HEK293 (cell line): ENCODE measurements around the gene NRF1.

Source experiments
- CTCF ChIA-PET: fragments of 350-600 bp; formaldehyde crosslinking; extraction: SDS; loops from one replicate; lab custom pipeline; 2021; ENCODE audit warnings: antibody characterized with exemption; lab: Yijun Ruan, JAX
- POLR2A ChIA-PET: fragments of 300-600 bp; formaldehyde crosslinking; extraction: SDS; loops from one replicate; lab custom pipeline; 2020; ENCODE audit warnings: antibody characterized with exemption, inconsistent platforms; lab: Yijun Ruan, JAX
- H3K27ac ChIP-seq: fragments of 200-500 bp; sonication (Bioruptor generic); 2 replicates; pipeline ENCODE4 v1.5.1; 2014; ENCODE audit warnings: low read depth, low read length, control low read depth, inconsistent platforms; ENCODE audit errors: extremely low read depth
- H3K36me3 ChIP-seq, 2 experiments: fragments of 200-500 bp in 1 of 2; sonication (Bioruptor generic) in 1 of 2; 1 replicate in 1 of 2; 2 replicates in 1 of 2; pipeline ENCODE4 v1.5.1; 2014 to 2017; ENCODE audit warnings: inconsistent platforms in 2 of 2, low read length in 2 of 2; ENCODE audit not compliant: control insufficient read depth in 2 of 2, insufficient read depth in 1 of 2
- H3K4me1 ChIP-seq: fragments of 200-500 bp; sonication (Bioruptor generic); 2 replicates; pipeline ENCODE4 v1.5.1; 2014; ENCODE audit warnings: mild to moderate bottlenecking, low read length, inconsistent platforms; ENCODE audit not compliant: control insufficient read depth, insufficient read depth
- H3K4me3 ChIP-seq: 2 replicates; pipeline ENCODE4 v1.5.1; 2011; ENCODE audit warnings: low read depth, mild to moderate bottlenecking, control low read depth, low read length, moderate library complexity
- H3K9me3 ChIP-seq: fragments of 200-500 bp; sonication (Bioruptor generic); 2 replicates; pipeline ENCODE4 v1.5.1; 2014; ENCODE audit warnings: low read depth, low read length, inconsistent platforms; ENCODE audit not compliant: control insufficient read depth, insufficient read depth
- FEZF1 ChIP-seq: fragments of 450-650 bp; formaldehyde crosslinking; IDR thresholded peaks from 2 replicates; pipeline ENCODE4 v1.5.1; 2016; ENCODE audit warnings: missing biosample characterization, missing genetic modification characterization
- GLI4 ChIP-seq: fragments of 450-650 bp; formaldehyde crosslinking; IDR thresholded peaks from 2 replicates; pipeline ENCODE4 v1.5.1; 2016; ENCODE audit warnings: missing biosample characterization, missing genetic modification characterization
- INSM2 ChIP-seq: fragments of 450-650 bp; formaldehyde crosslinking; IDR thresholded peaks from 2 replicates; pipeline ENCODE4 v1.5.1; 2016; ENCODE audit warnings: missing biosample characterization, missing genetic modification characterization
- KLF1 ChIP-seq: fragments of 450-650 bp; formaldehyde crosslinking; IDR thresholded peaks from 2 replicates; pipeline ENCODE4 v1.5.1; 2016; ENCODE audit warnings: missing biosample characterization, missing genetic modification characterization
- TRIM28 ChIP-seq: IDR thresholded peaks from 2 replicates; pipeline ENCODE4 v1.6.1; 2011; ENCODE audit warnings: low read length, control low read depth, borderline replicate concordance
- TSHZ1 ChIP-seq: fragments of 450-650 bp; formaldehyde crosslinking; IDR thresholded peaks from 2 replicates; pipeline ENCODE4 v1.5.1; 2016; ENCODE audit warnings: missing biosample characterization, missing genetic modification characterization, borderline replicate concordance
- ZBTB49 ChIP-seq: fragments of 450-650 bp; formaldehyde crosslinking; IDR thresholded peaks from 2 replicates; pipeline ENCODE4 v1.5.1; 2016; ENCODE audit warnings: missing biosample characterization, missing genetic modification characterization, low read depth
- ZBTB8A ChIP-seq: fragments of 450-650 bp; formaldehyde crosslinking; IDR thresholded peaks from 2 replicates; pipeline ENCODE4 v1.5.1; 2016; ENCODE audit warnings: missing biosample characterization, missing genetic modification characterization
- ZNF121 ChIP-seq: fragments of 450-650 bp; formaldehyde crosslinking; IDR thresholded peaks from 2 replicates; pipeline ENCODE4 v1.5.1; 2016; ENCODE audit warnings: missing biosample characterization, missing genetic modification characterization
- ZNF19 ChIP-seq: fragments of 450-650 bp; formaldehyde crosslinking; IDR thresholded peaks from 2 replicates; pipeline ENCODE4; 2016; ENCODE audit warnings: missing biosample characterization, missing genetic modification characterization, low read depth
- ZNF416 ChIP-seq: fragments of 450-650 bp; formaldehyde crosslinking; IDR thresholded peaks from 2 replicates; pipeline ENCODE4 v1.5.1; 2016; ENCODE audit warnings: missing biosample characterization, missing genetic modification characterization
- ZNF544 ChIP-seq: fragments of 450-650 bp; formaldehyde crosslinking; IDR thresholded peaks from 2 replicates; pipeline ENCODE4 v1.5.0; 2017; ENCODE audit warnings: missing biosample characterization, missing genetic modification characterization
- ZNF548 ChIP-seq: fragments of 450-650 bp; formaldehyde crosslinking; IDR thresholded peaks from 2 replicates; pipeline ENCODE4 v1.5.1; 2016; ENCODE audit warnings: missing biosample characterization, missing genetic modification characterization
- ZNF624 ChIP-seq: fragments of 450-650 bp; formaldehyde crosslinking; IDR thresholded peaks from 2 replicates; pipeline ENCODE4 v1.5.1; 2017; ENCODE audit warnings: missing biosample characterization, missing genetic modification characterization
- ZNF704 ChIP-seq: fragments of 450-650 bp; formaldehyde crosslinking; IDR thresholded peaks from 2 replicates; pipeline ENCODE4 v1.5.1; 2016; ENCODE audit warnings: missing biosample characterization, missing genetic modification characterization
- ZNF76 ChIP-seq: fragments of 450-650 bp; formaldehyde crosslinking; IDR thresholded peaks from 2 replicates; pipeline ENCODE4; 2016; ENCODE audit warnings: low read depth, missing biosample characterization, missing genetic modification characterization, borderline replicate concordance
- ZNF785 ChIP-seq: fragments of 450-650 bp; formaldehyde crosslinking; IDR thresholded peaks from 2 replicates; pipeline ENCODE4 v1.5.1; 2016; ENCODE audit warnings: missing biosample characterization, missing genetic modification characterization
- ZNF792 ChIP-seq: fragments of 450-650 bp; formaldehyde crosslinking; IDR thresholded peaks from 2 replicates; pipeline ENCODE4 v1.5.1; 2016; ENCODE audit warnings: missing biosample characterization, missing genetic modification characterization

The NRF1 gene

GRCh38 chr7:129762387-129762969 is 151.0 kb downstream of the NRF1 start:
- H3K4me3 ChIP-seq: no peak overlapping the region
- no peaks in the 10 kb centered on the region for H3K4me1 ChIP-seq
- no peaks in the 10 kb centered on the region; a peak in 1 of 3 replicates for H3K36me3 ChIP-seq
- POLR2A ChIA-PET: no interaction called here
- no peak for TF ChIP-seq ZNF785 (tag by site-specific recombination)
- no peak for TF ChIP-seq INSM2 (tag by site-specific recombination)
- no peak for TF ChIP-seq ZNF121
- TF ChIP-seq TSHZ1 (tag by site-specific recombination): no peak
- TF ChIP-seq GLI4 (tag by site-specific recombination): no peak
- TF ChIP-seq ZNF704 (tag by site-specific recombination): no peak
- no peak for TF ChIP-seq ZBTB49 (tag by site-specific recombination)
- TF ChIP-seq ZNF544 (tag by site-specific recombination): no peak
- TF ChIP-seq ZNF624 (tag by site-specific recombination): no peak
- no peak for TF ChIP-seq ZNF76 (tag by site-specific recombination)
- TF ChIP-seq ZNF416 (tag by site-specific recombination): no peak
- TF ChIP-seq TRIM28: no peak
- no peak for TF ChIP-seq ZBTB8A (tag by site-specific recombination)
- TF ChIP-seq, all 188 proteins: peak for 0
- Histone ChIP-seq H3K9me3 (no peaks in the 10 kb centered on the region), H3K27ac (no peak overlapping the region)
- CTCF ChIA-PET: no interaction called here

GRCh38 chr7:129764247-129765084 is 152.9 kb downstream of the NRF1 start:
- no peaks in the 10 kb centered on the region for H3K4me1 ChIP-seq
- H3K4me3 ChIP-seq: no peak overlapping the region
- no peak overlapping the region for H3K27ac ChIP-seq
- no peaks in the 10 kb centered on the region for H3K9me3 ChIP-seq
- ChIA-PET POLR2A (interaction anchor here (0.6 kb wide), 1 partner anchor 503 kb away, joined by 4 read pairs; no protein-coding TSS in a partner anchor), CTCF (interaction anchor here (0.6 to 1.5 kb wide), 3 partner anchors 59 to 100 kb away, joined by 3 to 5 read pairs (median 3); no protein-coding TSS in a partner anchor)
- TF ChIP-seq ZNF548 (tag by site-specific recombination): no peak
- TF ChIP-seq KLF1 (tag by site-specific recombination): peak; percentile 25; the same call in 1 of the 2 replicates
- TF ChIP-seq ZNF792 (tag by site-specific recombination): no peak
- TF ChIP-seq ZNF19 (tag by site-specific recombination): no peak
- TF ChIP-seq FEZF1 (tag by site-specific recombination): peak; percentile 61
- no peaks in the 10 kb centered on the region for H3K36me3 ChIP-seq
